AG10803 (cell line): ENCODE measurements around the gene PAK4.
A peak's percentile ranks its signal among the peaks of the same experiment; 100 is the strongest.
"Not testable (repeated sequence)": the region's sequence is repeated elsewhere in the genome, so short reads cannot be mapped to it uniquely, and the experiment has no call there.

Experiments used
- DNase-seq: peaks from one replicate; pipeline ENCODE4 v3.0.0; 2010; ENCODE audit warnings: low read depth
- H3K4me3 ChIP-seq: 2 replicates; pipeline ENCODE4 v1.5.1; 2011; ENCODE audit warnings: mild to moderate bottlenecking, low read length, control low read depth
- TF ChIP-seq, protein P1 (sequence below): conservative IDR thresholded peaks from 2 replicates; pipeline ENCODE4 v1.5.1; 2011; ENCODE audit warnings: mild to moderate bottlenecking, low read length, control low read depth, inconsistent platforms

Gene PAK4

DNA sequence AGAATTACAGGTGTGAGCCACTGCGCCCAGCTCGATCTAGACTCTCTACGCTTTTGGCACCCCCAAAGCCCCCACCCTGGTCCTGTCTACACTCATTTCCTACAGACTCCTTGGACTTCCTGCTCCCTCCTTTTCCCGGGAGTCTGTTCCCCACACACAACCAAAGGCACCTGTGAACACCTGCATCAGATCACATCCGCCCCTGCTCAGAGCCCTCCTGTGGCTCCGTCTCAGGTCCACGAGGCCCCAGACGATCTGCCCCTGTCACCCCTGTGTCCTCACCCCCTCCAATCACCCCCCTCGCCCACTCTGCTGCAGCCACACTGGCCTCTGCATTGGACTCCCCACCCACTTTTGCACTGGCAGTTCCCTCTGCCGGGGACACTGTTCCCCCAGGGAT lies 12.4 kb upstream of the PAK4 start:
- TF ChIP-seq, protein P1, sequence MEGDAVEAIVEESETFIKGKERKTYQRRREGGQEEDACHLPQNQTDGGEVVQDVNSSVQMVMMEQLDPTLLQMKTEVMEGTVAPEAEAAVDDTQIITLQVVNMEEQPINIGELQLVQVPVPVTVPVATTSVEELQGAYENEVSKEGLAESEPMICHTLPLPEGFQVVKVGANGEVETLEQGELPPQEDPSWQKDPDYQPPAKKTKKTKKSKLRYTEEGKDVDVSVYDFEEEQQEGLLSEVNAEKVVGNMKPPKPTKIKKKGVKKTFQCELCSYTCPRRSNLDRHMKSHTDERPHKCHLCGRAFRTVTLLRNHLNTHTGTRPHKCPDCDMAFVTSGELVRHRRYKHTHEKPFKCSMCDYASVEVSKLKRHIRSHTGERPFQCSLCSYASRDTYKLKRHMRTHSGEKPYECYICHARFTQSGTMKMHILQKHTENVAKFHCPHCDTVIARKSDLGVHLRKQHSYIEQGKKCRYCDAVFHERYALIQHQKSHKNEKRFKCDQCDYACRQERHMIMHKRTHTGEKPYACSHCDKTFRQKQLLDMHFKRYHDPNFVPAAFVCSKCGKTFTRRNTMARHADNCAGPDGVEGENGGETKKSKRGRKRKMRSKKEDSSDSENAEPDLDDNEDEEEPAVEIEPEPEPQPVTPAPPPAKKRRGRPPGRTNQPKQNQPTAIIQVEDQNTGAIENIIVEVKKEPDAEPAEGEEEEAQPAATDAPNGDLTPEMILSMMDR, result no peak
- H3K4me3 ChIP-seq, result no peak overlapping the region
- DNase-seq, result no peak

DNA sequence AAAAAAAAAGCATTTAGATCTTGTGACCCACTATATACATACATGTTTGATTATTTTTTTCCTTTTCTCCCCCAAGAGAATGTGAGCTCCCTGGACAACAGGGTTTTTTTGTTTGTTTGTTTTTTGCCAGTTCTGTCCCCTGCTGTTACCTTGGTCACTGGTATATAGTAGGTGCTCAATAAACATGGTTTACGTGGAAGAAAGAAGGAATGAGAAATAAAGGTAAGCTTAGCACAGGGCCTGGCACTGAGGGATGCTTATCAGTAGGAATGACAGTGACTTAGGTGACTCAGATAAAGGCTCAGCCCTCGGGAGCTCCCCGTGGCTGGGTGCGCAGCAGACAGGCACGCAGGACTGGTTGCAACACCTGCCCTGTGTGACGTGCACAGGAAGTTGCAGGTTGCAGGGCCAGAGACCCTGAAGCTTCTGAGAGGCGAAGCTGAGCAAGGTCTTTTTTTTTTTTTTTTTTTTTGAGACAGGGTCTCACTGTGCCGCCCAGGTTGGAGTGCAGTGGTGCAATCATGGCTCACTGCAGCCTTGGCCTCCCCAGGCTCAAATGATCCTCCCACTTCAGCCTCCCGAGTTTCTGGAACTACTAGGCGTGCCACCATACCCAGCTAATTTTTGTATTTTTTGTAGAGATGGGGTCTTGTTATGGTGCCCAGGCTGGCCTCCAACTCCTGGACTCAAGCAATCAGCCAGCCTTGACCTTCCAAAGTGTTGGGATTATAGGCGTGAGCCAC lies 10.3 kb upstream of the PAK4 start:
- no peak for DNase-seq
- TF ChIP-seq, protein P1, result no peak
- no peak overlapping the region for H3K4me3 ChIP-seq

- not testable (repeated sequence) for DNase-seq, H3K4me3 ChIP-seq
Observed at GRCh38 chr19:39117023-39117422, 8.6 kb upstream of the PAK4 start.

GRCh38 chr19:39119830-39120229 lies 5.8 kb upstream of the PAK4 start:
- TF ChIP-seq, protein P1, result no peak
- DNase-seq, result no peak
- H3K4me3 ChIP-seq, result no peak overlapping the region

DNA sequence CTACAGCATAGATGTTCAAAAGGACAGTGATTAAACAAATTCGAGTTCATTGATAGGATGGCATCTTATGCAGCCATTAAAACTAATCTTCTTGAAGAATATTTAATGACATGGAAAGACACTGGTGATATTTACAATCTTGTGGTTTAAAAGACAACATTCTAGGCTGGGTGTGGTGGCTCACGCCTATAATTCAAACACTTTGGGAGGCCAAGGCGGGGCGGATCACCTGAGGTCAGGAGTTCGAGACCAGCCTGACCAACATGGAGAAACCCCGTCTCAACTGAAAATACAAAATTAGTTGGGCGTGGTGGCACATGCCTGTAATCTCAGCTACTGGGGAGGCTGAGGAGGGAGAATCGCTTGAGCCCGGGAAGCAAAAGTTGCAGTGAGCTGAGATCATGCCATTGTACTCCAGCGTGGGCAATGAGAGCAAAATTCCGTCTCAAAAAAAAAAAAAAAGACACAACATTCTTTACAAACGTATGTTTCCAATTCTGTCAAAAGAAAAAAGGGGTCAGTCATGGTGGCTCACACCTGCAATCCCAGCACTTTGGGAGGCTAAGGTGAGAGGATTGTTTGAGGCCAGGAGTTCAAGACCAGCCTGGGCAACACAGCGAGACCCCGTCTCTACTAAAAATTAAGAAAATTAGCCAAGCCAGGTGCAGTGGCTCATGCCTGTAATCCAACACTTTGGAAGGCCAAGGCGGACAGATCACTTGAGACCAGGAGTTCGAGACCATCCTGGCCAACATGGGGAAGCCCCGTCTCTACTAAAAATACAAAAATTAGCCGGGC lies 2.5 kb upstream of the PAK4 start:
- DNase-seq, result no peak
- no peak overlapping the region for H3K4me3 ChIP-seq
- TF ChIP-seq, protein P1, result no peak

DNA sequence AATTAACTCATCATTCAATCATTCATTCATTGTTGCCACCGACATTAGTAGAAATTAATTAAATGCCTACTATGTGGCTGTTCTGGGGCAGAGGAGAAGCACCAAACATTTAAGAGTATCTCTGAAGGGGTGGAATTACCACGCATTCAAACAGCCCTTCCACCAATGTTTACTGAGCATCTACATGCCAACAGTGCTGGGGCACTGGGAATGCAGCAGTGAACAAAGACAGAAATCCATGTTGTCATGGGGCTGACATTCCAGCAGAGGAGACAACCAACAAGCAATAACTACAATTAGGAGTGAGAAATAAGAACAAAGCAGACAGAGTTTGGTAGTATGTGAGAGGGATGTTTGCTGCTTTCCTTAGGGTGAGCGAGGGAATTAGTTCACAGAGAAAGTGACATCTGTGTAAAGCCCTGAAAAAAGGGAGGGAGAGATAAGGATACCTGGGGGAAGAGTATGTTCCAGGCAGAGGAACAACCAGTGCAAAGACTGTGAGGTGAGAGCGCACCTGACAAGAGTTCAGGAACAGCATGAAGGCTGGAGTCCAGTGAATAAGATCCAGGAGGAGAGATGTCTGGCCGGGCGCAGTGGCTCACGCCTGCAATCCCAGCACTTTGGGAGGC lies 1.3 kb upstream of the PAK4 start:
- DNase-seq, result no peak
- TF ChIP-seq, protein P1, result no peak
- no peak overlapping the region for H3K4me3 ChIP-seq

DNA sequence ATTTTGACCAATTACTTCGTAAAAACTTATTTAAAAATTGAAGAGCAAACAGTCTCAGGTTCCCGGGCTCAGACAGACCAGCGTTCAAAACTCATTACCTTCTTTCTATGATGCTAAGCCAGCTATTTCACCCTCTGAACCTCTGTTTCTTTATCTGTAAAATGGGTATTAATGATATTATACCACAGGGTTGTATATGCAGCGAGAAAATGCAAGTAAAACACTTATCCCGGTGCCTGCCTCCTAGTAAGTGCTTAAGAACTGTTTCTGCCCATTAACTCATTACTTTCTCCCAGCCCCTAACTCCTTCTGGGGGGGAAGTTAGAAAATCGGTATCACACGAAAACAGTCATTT lies 410 bp upstream of the PAK4 start:
- peak overlapping the region; percentile 62 for H3K4me3 ChIP-seq
- TF ChIP-seq, protein P1, result no peak
- DNase-seq, result no peak
